Measurements from ENCODE around the gene STX16.
"Not testable (repeated sequence)": the region's sequence is repeated elsewhere in the genome, so short reads cannot be mapped to it uniquely, and the experiment has no call there.

Gene STX16

DNA sequence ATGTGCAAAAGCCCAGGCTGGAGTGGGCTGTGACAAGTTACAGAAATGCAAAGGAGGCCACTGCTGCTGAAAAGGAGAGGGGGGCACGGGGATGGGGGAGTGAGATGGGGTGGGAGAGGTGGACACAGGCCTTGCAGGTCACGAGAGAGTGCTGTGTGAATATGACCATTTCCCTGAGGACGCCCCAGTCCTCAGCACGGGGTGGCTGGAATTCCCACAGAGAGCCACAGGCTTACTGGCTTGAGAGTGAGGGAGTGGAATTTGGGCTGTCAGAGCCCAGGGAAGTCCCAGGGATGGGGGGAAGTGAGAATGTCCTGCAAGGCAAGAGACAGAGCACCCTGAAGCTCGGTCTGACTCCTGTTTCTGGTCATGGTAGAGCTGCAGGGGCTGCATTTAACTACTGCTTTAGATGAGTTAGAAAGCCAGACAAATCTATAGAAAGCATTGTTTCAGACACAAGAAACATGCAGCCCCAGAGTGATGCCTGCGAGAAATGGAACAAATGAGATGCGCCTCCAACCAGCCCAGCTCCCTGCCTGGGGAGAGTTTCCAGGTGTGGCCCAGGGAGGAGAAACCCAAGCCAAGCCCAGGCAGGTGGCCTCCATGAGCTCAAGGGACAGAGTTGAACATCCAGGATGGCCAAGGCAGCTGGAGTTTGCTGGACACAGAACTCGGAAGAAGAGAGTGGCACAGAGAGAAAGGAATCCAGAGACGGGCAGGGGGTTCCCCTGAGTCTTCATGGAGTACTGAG is 72.0 kb downstream of the STX16 start:
- no peak for ATAC-seq
- DNase-seq, result no peak

DNA sequence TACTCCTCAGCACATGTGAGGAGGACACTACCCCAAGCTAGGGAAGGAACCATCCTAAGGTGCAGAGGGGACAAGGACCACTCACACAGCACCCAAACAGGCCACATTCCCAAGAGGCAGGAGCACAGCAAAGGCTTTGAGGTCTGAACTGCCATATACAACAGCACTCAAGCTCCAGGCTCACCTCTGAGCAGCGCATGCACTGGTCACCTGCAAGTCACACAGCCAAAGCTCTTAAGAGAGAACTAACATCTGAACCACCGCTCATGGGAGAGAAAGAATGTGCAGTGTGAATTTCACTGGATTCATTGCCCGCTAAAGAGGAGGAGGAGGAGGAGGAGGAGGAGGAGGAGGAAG is 72.5 kb downstream of the STX16 start:
- ATAC-seq (no peak), DNase-seq (no peak)

DNA sequence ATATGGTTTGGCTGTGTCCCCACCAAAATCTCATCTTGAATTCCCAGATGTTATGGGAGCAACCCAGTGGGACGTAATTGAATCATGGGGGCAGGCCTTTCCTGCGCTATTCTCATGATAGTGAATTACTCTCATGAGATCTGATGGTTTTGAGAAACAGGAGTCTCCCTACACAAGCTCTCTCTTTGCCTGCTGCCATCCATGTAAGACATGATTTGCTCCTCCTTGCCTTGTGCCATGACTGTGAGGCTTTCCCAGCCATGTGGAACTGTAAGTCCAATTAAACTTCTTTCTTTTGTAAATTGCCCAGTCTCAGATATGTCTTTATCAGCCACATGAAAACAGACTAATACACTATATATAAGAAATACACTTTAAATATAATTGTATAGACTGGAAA is 75.1 kb downstream of the STX16 start:
- ATAC-seq, DNase-seq: not testable (repeated sequence)

Data from stimulated activated naive CD8-positive, alpha-beta T cell treated with anti-CD3 and anti-CD28 coated beads, Interleukin-15, Interleukin-2, amounts not matched to agents 100 U/mL and 50 U/mL, for 24 hours (primary cell).